ENCODE data around the gene SHC2. TPM values are rescaled to one million over a fixed set of nuclear protein-coding genes. Genes with fewer than 3 reads are reported as not detected.
"Not testable (repeated sequence)": the region's sequence is repeated elsewhere in the genome, so short reads cannot be mapped to it uniquely, and the experiment has no call there.

SHC2 gene
- total and polyA plus RNA-seq, 12 donors: 1.2 to 196 (median 41.1) TPM

- no peaks in the 10 kb centered on the region for H3K36me3 ChIP-seq (replicated peaks in 1 of 2)
- no peak for DNase-seq
- no peak overlapping the region for H3K4me3 ChIP-seq
- H3K27me3 ChIP-seq: no peaks in the 10 kb centered on the region
- intact Hi-C loops (cut with DNase I): no loop called here
- no peaks in the 10 kb centered on the region for H3K9me3 ChIP-seq (replicated peaks in 1 of 3)
- 75 to 88% (median 84%) methylated on average over 17 to 26 of the region's 26 CpGs for WGBS, 4 donors
- H3K4me1 ChIP-seq (replicated peaks in 1 of 2): no peaks in the 10 kb centered on the region
- H3K27ac ChIP-seq: no peak overlapping the region
- TF ChIP-seq POLR2A (IDR thresholded peaks at IDR 0.05) (no peak), CTCF (IDR thresholded peaks at IDR 0.05) (no peak)
Measured at GRCh38 chr19:435056-435706, 25.7 kb downstream of the SHC2 start.

DNA sequence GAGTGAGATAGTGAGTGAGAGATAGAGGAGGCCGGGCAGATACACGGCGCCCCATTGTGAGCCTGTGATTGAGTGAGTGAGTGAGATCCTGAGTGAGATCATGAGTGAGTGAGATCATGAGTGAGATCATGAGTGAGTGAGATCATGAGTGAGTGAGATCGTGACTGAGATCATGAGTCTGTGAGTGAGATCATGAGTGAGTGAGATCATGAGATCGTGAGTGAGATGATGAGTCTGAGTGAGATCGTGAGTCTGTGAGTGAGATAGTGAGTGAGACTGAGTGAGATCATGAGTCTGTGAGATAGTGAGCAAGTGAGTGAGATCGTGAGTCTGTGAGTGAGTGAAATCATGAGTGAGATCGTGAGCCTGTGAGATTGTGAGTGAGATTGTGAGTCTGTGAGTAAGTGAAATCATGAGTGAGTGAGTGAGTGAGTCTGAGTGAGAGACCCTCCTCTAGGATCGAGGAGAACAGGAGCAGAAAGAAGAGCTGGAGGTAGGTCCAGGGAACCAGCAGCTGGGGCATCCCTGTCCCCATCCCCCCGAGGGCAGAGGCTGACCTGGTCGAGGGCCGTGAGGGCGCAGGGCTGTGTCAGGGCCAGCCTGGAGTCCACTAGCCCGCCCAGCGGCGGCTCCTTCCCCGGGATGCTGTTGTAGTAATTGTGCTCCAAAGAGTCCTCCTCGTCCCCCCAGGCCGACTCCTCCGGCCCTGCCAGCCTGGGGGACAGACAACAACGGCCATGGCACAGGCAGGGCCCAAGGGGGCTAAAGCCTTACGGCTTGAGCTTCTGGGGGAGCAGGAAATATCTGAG, 26.5 kb downstream of the SHC2 start:
- DNase-seq: no peak
- Histone ChIP-seq H3K4me1 (replicated peaks in 1 of 2) (no peaks in the 10 kb centered on the region), H3K36me3 (replicated peaks in 1 of 2) (no peaks in the 10 kb centered on the region), H3K27me3 (no peaks in the 10 kb centered on the region), H3K9me3 (replicated peaks in 1 of 3) (no peaks in the 10 kb centered on the region), H3K27ac (no peak overlapping the region), H3K4me3 (no peak overlapping the region)
- 86 to 95% (median 91%) methylated on average over 18 to 22 of the region's 22 CpGs for WGBS, 4 donors
- intact Hi-C loops (cut with DNase I): no loop called here
- TF ChIP-seq CTCF (IDR thresholded peaks at IDR 0.05) (no peak), POLR2A (IDR thresholded peaks at IDR 0.05) (no peak)

- DNase-seq: no peak
- no peaks in the 10 kb centered on the region for H3K9me3 ChIP-seq (replicated peaks in 1 of 3)
- H3K36me3 ChIP-seq (replicated peaks in 1 of 2): no peaks in the 10 kb centered on the region
- no peak overlapping the region for H3K4me3 ChIP-seq
- no peak overlapping the region for H3K27ac ChIP-seq
- no peaks in the 10 kb centered on the region for H3K4me1 ChIP-seq (replicated peaks in 1 of 2)
- 93 to 98% (median 95%) methylated on average over 6 to 10 of the region's 10 CpGs for WGBS, 4 donors
- intact Hi-C loops (cut with DNase I): no loop called here
- H3K27me3 ChIP-seq: no peaks in the 10 kb centered on the region
- TF ChIP-seq POLR2A (IDR thresholded peaks at IDR 0.05) (no peak), CTCF (IDR thresholded peaks at IDR 0.05) (no peak)
Measured at GRCh38 chr19:430701-431100, 30.1 kb downstream of the SHC2 start.

DNA sequence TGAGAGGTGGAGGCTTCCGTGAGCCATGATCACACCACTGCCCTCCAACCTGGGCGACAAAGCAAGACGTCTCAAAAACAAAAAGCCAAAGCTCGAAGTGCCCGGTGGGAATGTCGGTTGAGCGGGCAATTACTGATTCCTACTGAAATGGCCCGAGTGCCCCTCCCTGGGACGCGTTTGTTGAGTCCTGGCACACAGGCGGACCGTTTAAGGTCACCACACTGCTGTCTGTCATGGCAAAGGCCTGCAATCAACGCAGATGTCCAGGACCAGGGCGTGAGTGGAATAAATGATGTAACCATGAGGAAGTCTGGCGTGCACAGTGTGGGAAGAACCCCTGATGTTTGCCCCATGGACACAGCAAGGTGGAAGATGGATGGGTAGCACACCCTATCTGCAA, 32.7 kb downstream of the SHC2 start:
- Histone ChIP-seq H3K9me3 (replicated peaks in 1 of 3) (no peaks in the 10 kb centered on the region), H3K4me1 (replicated peaks in 1 of 2) (no peaks in the 10 kb centered on the region), H3K27ac (no peak overlapping the region), H3K27me3 (no peaks in the 10 kb centered on the region), H3K4me3 (no peak overlapping the region), H3K36me3 (replicated peaks in 1 of 2) (no peaks in the 10 kb centered on the region)
- intact Hi-C loops (cut with DNase I): no loop called here
- no peak for DNase-seq
- TF ChIP-seq POLR2A (IDR thresholded peaks at IDR 0.05) (no peak), CTCF (IDR thresholded peaks at IDR 0.05) (no peak)
- 88 to 93% (median 93%) methylated on average over 15 of the region's 15 CpGs for WGBS, 4 donors

- H3K27me3 ChIP-seq; intact Hi-C loops (cut with DNase I); H3K27ac ChIP-seq; DNase-seq; H3K4me1 ChIP-seq (replicated peaks in 1 of 2); H3K9me3 ChIP-seq (replicated peaks in 1 of 3); H3K4me3 ChIP-seq; H3K36me3 ChIP-seq (replicated peaks in 1 of 2): not testable (repeated sequence)
- 72 to 89% (median 78%) methylated on average over 19 of the region's 19 CpGs for WGBS, 4 donors
Measured at GRCh38 chr19:427675-428074, 33.2 kb downstream of the SHC2 start.

Data from adrenal gland (tissue), 12 donors.